CD4-positive, alpha-beta memory T cell (primary cell): ENCODE results near the gene DDHD1. TPM values are rescaled to one million over a fixed set of nuclear protein-coding genes. Genes with fewer than 3 reads are reported as not detected.

ENCODE experiments used
- CTCF ChIA-PET: fragments of 350-600 bp; sonication (Branson Sonifier 250); formaldehyde crosslinking; loops from one replicate; lab custom pipeline; 2021; ENCODE audit warnings: inconsistent platforms; ENCODE audit not compliant: partially characterized antibody; lab: Charles Lee
- POLR2A ChIA-PET: fragments of 350-600 bp; sonication (Branson Sonifier 250); formaldehyde crosslinking; loops from one replicate; lab custom pipeline; 2021; ENCODE audit not compliant: partially characterized antibody; lab: Charles Lee
- DNase-seq, 5 donors: peaks; one replicate each; pipeline versions ENCODE4 v3.0.0 to v3.0.0-alpha.2; 2020 to 2022; ENCODE audit warnings: mixed read lengths in 1 of 5
- H3K27ac ChIP-seq: one replicate; pipeline ENCODE4 v1.7.0; 2013; ENCODE audit warnings: low read depth, low read length
- H3K27me3 ChIP-seq: 2 replicates; pipeline ENCODE4 v1.7.0; 2013; ENCODE audit warnings: mild to moderate bottlenecking, low read length, moderate library complexity; ENCODE audit not compliant: insufficient read depth
- H3K36me3 ChIP-seq: 2 replicates; pipeline ENCODE4 v1.7.0; 2013; ENCODE audit warnings: mild to moderate bottlenecking, low read length, moderate library complexity; ENCODE audit not compliant: insufficient read depth
- H3K4me1 ChIP-seq: 2 replicates; pipeline ENCODE4 v1.7.0; 2013; ENCODE audit warnings: mild to moderate bottlenecking, low read length, moderate library complexity; ENCODE audit not compliant: insufficient read depth
- H3K4me3 ChIP-seq, 2 donors: one replicate each; pipeline ENCODE4 v1.7.0; 2013; ENCODE audit warnings: low read length in 2 of 2, mild to moderate bottlenecking in 1 of 2
- H3K9me3 ChIP-seq, 2 donors: one replicate each; pipeline ENCODE4 v1.7.0; 2013; ENCODE audit warnings: low read length in 2 of 2, control low read depth in 1 of 2; ENCODE audit not compliant: control insufficient read depth in 1 of 2
- H3K27ac Mint-ChIP-seq, 7 donors: one replicate each; pipeline ENCODE4 v1.8.0; 2020 to 2021; ENCODE audit warnings: mixed read lengths in 7 of 7, mild to moderate bottlenecking in 6 of 7, inconsistent platforms in 3 of 7, moderate library complexity in 3 of 7
- H3K27me3 Mint-ChIP-seq, 2 donors: one replicate each; pipeline ENCODE4 v1.8.0; 2020 to 2021; ENCODE audit warnings: mixed read lengths in 2 of 2
- H3K36me3 Mint-ChIP-seq, 2 donors: one replicate each; pipeline ENCODE4 v1.8.0; 2020 to 2021; ENCODE audit warnings: mixed read lengths in 2 of 2, inconsistent platforms in 1 of 2, mild to moderate bottlenecking in 1 of 2
- H3K4me1 Mint-ChIP-seq, 4 donors: one replicate each; pipeline ENCODE4 v1.8.0; 2020 to 2021; ENCODE audit warnings: mixed read lengths in 4 of 4, mild to moderate bottlenecking in 1 of 4
- H3K4me3 Mint-ChIP-seq, 8 donors: one replicate each; pipeline ENCODE4 v1.8.0; 2020 to 2021; ENCODE audit warnings: mixed read lengths in 8 of 8, mild to moderate bottlenecking in 7 of 8, moderate library complexity in 6 of 8, inconsistent platforms in 3 of 8
- H3K9me3 Mint-ChIP-seq, 8 donors: one replicate each; pipeline ENCODE4 v1.8.0; 2020 to 2021; ENCODE audit warnings: mixed read lengths in 8 of 8, mild to moderate bottlenecking in 5 of 8, inconsistent platforms in 3 of 8, moderate library complexity in 1 of 8
- intact Hi-C: fragments of 100-400 bp; cut with micrococcal nuclease; formaldehyde crosslinking; loops from one replicate; pipeline ENCODE4 v1.15.1; 2023
- polyA plus RNA-seq, 2 donors: library from polyadenylated mRNA; unstranded; fragments of 300-500 nt; fragmentation: Illumina TruSeq; gene quantifications; one replicate each; pipeline ENCODE4 v1.2.3, GENCODE V29; 2021
- total RNA-seq, 2 experiments: library from RNA; stranded (reverse); gene quantifications; one replicate each; pipeline ENCODE4 v1.2.3, GENCODE V29; 2021

The DDHD1 gene
- total and polyA plus RNA-seq, 4 experiments from 2014 or later, result 3.5 to 53.5 (median 28.3) TPM

GRCh38 chr14:53001787-53002378, 151.2 kb downstream of the DDHD1 start:
- Histone ChIP-seq H3K4me3 (no peak overlapping the region), H3K27ac (no peak overlapping the region), H3K27me3 (no peaks in the 10 kb centered on the region), H3K9me3 (no peaks in the 10 kb centered on the region), H3K36me3 (no peaks in the 10 kb centered on the region), H3K4me1 (no peaks in the 10 kb centered on the region)
- intact Hi-C loops, result no loop called here
- peaks cover 0 to 2% (median 0%) of the 10 kb centered on the region in 8 donors for H3K9me3 Mint-ChIP-seq
- H3K4me1 Mint-ChIP-seq, result no peaks in the 10 kb centered on the region
- no peak for DNase-seq
- H3K4me3 Mint-ChIP-seq, result no peak overlapping the region
- no peak overlapping the region for H3K27ac Mint-ChIP-seq
- no peaks in the 10 kb centered on the region for H3K36me3 Mint-ChIP-seq
- H3K27me3 Mint-ChIP-seq, result peaks cover 5 to 12% of the 10 kb centered on the region in 2 donors
- POLR2A ChIA-PET, result no interaction called here
- CTCF ChIA-PET, result no interaction called here

- Mint-ChIP-seq H3K27me3 (peaks cover 5 to 12% of the 10 kb centered on the region in 2 donors), H3K9me3 (peaks cover 0 to 5% (median 0%) of the 10 kb centered on the region in 8 donors), H3K4me1 (no peaks in the 10 kb centered on the region), H3K36me3 (no peaks in the 10 kb centered on the region), H3K27ac (no peak overlapping the region), H3K4me3 (no peak overlapping the region)
- H3K4me1 ChIP-seq, result no peaks in the 10 kb centered on the region
- DNase-seq, result no peak
- H3K9me3 ChIP-seq, result no peaks in the 10 kb centered on the region
- ChIA-PET CTCF (no interaction called here), POLR2A (no interaction called here)
- H3K27ac ChIP-seq, result no peak overlapping the region
- no peaks in the 10 kb centered on the region for H3K27me3 ChIP-seq
- intact Hi-C loops, result no loop called here
- no peaks in the 10 kb centered on the region for H3K36me3 ChIP-seq
- no peak overlapping the region for H3K4me3 ChIP-seq
Observed at GRCh38 chr14:52998376-52999015, 154.6 kb downstream of the DDHD1 start.

- POLR2A ChIA-PET, result no interaction called here
- peaks cover 0 to 5% (median 0%) of the 10 kb centered on the region in 8 donors for H3K9me3 Mint-ChIP-seq
- H3K4me1 Mint-ChIP-seq, result no peaks in the 10 kb centered on the region
- Histone ChIP-seq H3K36me3 (no peaks in the 10 kb centered on the region), H3K4me3 (no peak overlapping the region), H3K27me3 (no peaks in the 10 kb centered on the region), H3K27ac (no peak overlapping the region), H3K4me1 (no peaks in the 10 kb centered on the region), H3K9me3 (no peaks in the 10 kb centered on the region)
- H3K27ac Mint-ChIP-seq, result no peak overlapping the region
- CTCF ChIA-PET, result no interaction called here
- intact Hi-C loops, result no loop called here
- DNase-seq, result no peak
- peaks cover 7 to 14% of the 10 kb centered on the region in 2 donors for H3K27me3 Mint-ChIP-seq
- no peak overlapping the region for H3K4me3 Mint-ChIP-seq
- no peaks in the 10 kb centered on the region for H3K36me3 Mint-ChIP-seq
Observed at GRCh38 chr14:52996493-52996892, 156.6 kb downstream of the DDHD1 start.

- H3K4me3 ChIP-seq, result no peak overlapping the region
- H3K36me3 Mint-ChIP-seq, result no peaks in the 10 kb centered on the region
- no peaks in the 10 kb centered on the region for H3K27me3 ChIP-seq
- peaks cover 0 to 5% (median 0%) of the 10 kb centered on the region in 8 donors for H3K9me3 Mint-ChIP-seq
- H3K4me1 Mint-ChIP-seq, result no peaks in the 10 kb centered on the region
- H3K4me3 Mint-ChIP-seq, result no peak overlapping the region
- H3K36me3 ChIP-seq, result no peaks in the 10 kb centered on the region
- no peaks in the 10 kb centered on the region for H3K4me1 ChIP-seq
- no peaks in the 10 kb centered on the region for H3K9me3 ChIP-seq
- ChIA-PET POLR2A (no interaction called here), CTCF (no interaction called here)
- no peak overlapping the region for H3K27ac ChIP-seq
- intact Hi-C loops, result no loop called here
- H3K27me3 Mint-ChIP-seq, result peaks cover 10 to 15% of the 10 kb centered on the region in 2 donors
- no peak overlapping the region for H3K27ac Mint-ChIP-seq
- DNase-seq, result no peak
Observed at GRCh38 chr14:52995998-52996397, 157.1 kb downstream of the DDHD1 start.

DNA sequence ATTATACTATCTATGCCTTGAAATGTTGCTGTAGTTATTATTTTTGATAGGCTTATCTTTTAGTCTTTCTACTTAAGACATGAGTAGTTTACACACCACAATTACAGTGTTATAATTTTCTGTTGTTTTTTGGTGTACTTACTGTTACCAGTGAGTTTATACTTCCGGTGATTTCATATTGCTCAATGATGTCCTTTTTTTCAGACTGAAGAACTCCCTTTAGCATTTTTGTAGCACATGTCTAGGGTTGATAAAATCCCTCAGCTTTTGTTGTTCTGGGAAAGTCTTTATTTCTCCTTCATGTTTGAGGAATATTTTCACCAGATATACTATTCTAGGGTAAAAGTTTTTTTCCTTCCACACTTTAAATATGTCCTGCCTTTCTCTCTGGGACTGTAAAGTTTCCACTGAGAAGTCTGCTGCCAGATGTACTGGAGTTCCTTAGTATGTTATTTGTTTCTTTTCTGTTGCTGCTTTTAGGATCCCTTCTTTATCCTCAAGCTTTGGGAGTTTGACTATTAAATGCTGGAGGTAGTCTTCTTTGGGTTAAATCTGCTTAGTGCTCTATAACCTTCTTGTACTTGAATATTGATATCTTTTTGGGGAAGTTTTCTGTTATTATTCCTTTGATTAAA, 160.8 kb downstream of the DDHD1 start:
- Mint-ChIP-seq H3K4me3 (no peak overlapping the region), H3K9me3 (peaks cover 0 to 5% (median 0%) of the 10 kb centered on the region in 8 donors), H3K4me1 (no peaks in the 10 kb centered on the region), H3K27me3 (peaks cover 3 to 7% of the 10 kb centered on the region in 2 donors), H3K27ac (no peak overlapping the region), H3K36me3 (no peaks in the 10 kb centered on the region)
- intact Hi-C loops, result no loop called here
- no peak overlapping the region for H3K27ac ChIP-seq
- no peaks in the 10 kb centered on the region for H3K36me3 ChIP-seq
- H3K4me3 ChIP-seq, result no peak overlapping the region
- no peak for DNase-seq
- H3K4me1 ChIP-seq, result no peaks in the 10 kb centered on the region
- no peaks in the 10 kb centered on the region for H3K27me3 ChIP-seq
- ChIA-PET POLR2A (no interaction called here), CTCF (no interaction called here)
- H3K9me3 ChIP-seq, result no peaks in the 10 kb centered on the region

- POLR2A ChIA-PET, result no interaction called here
- CTCF ChIA-PET, result no interaction called here
- H3K36me3 ChIP-seq, result no peaks in the 10 kb centered on the region
- no peaks in the 10 kb centered on the region for H3K4me1 ChIP-seq
- intact Hi-C loops, result no loop called here
- H3K27me3 ChIP-seq, result no peaks in the 10 kb centered on the region
- Mint-ChIP-seq H3K4me1 (no peaks in the 10 kb centered on the region), H3K27me3 (peaks cover 3 to 7% of the 10 kb centered on the region in 2 donors), H3K4me3 (no peak overlapping the region), H3K9me3 (peaks cover 0 to 2% (median 0%) of the 10 kb centered on the region in 8 donors), H3K36me3 (no peaks in the 10 kb centered on the region), H3K27ac (no peak overlapping the region)
- H3K9me3 ChIP-seq, result no peaks in the 10 kb centered on the region
- no peak for DNase-seq
- no peak overlapping the region for H3K4me3 ChIP-seq
- H3K27ac ChIP-seq, result no peak overlapping the region
Observed at GRCh38 chr14:52988139-52988538, 165.0 kb downstream of the DDHD1 start.

- no peak overlapping the region for H3K4me3 Mint-ChIP-seq
- intact Hi-C loops, result no loop called here
- ChIA-PET CTCF (no interaction called here), POLR2A (no interaction called here)
- DNase-seq, result no peak
- H3K4me1 Mint-ChIP-seq, result no peaks in the 10 kb centered on the region
- H3K27ac Mint-ChIP-seq, result no peak overlapping the region
- H3K9me3 Mint-ChIP-seq, result peaks cover 0 to 2% (median 0%) of the 10 kb centered on the region in 8 donors
- H3K27me3 Mint-ChIP-seq, result peaks cover 1 to 6% of the 10 kb centered on the region in 2 donors
- Histone ChIP-seq H3K36me3 (no peaks in the 10 kb centered on the region), H3K27ac (no peak overlapping the region), H3K4me1 (no peaks in the 10 kb centered on the region), H3K9me3 (no peaks in the 10 kb centered on the region), H3K4me3 (no peak overlapping the region), H3K27me3 (no peaks in the 10 kb centered on the region)
- no peaks in the 10 kb centered on the region for H3K36me3 Mint-ChIP-seq
Observed at GRCh38 chr14:52987514-52987913, 165.6 kb downstream of the DDHD1 start.
